HepG2 (cell line): ENCODE data around the gene SLC22A23. TPM values are rescaled to one million over a fixed set of nuclear protein-coding genes. Genes with fewer than 3 reads are reported as not detected.

ENCODE experiments used
- AKAP8 ChIP-seq: sonication (generic); formaldehyde crosslinking; IDR thresholded peaks from 2 replicates; pipeline ENCODE4 v1.5.1; 2020; ENCODE audit warnings: mild to moderate bottlenecking, missing genetic modification reagents
- ATRX ChIP-seq: sonication (generic); formaldehyde crosslinking; IDR thresholded peaks from 2 replicates; pipeline ENCODE4 v1.4.0; 2020; ENCODE audit warnings: missing genetic modification reagents, borderline replicate concordance
- FOXK1 ChIP-seq: sonication (generic); formaldehyde crosslinking; IDR thresholded peaks from 2 replicates; pipeline ENCODE4 v1.4.0; 2020; ENCODE audit warnings: low read depth, missing genetic modification reagents, borderline replicate concordance
- MNT ChIP-seq: fragments of 450-650 bp; IDR thresholded peaks from 2 replicates; pipeline ENCODE4 v1.6.1; 2016
- MTA3 ChIP-seq: sonication (generic); formaldehyde crosslinking; IDR thresholded peaks from 2 replicates; pipeline ENCODE4 v1.4.0; 2020; ENCODE audit warnings: missing genetic modification reagents
- PBX3 ChIP-seq: sonication (generic); formaldehyde crosslinking; IDR thresholded peaks from 2 replicates; pipeline ENCODE4 v1.8.1; 2023; ENCODE audit warnings: missing genetic modification reagents, inconsistent platforms, borderline replicate concordance
- PCBP2 ChIP-seq: fragments of 200-400 bp; formaldehyde crosslinking; optimal IDR thresholded peaks from 2 replicates; pipeline ENCODE3; 2018; ENCODE audit warnings: low read length, low read depth; ENCODE audit not compliant: poor library complexity, severe bottlenecking
- SATB2 ChIP-seq: sonication (generic); formaldehyde crosslinking; IDR thresholded peaks from 2 replicates; pipeline ENCODE4 v1.5.0; 2020; ENCODE audit warnings: missing genetic modification reagents
- SRF ChIP-seq: IDR thresholded peaks from 2 replicates; pipeline ENCODE4 v1.6.1; 2011; ENCODE audit warnings: mild to moderate bottlenecking, low read depth, low read length, moderate library complexity
- ZMAT3 ChIP-seq: sonication (generic); formaldehyde crosslinking; conservative IDR thresholded peaks from 2 replicates; pipeline ENCODE4 v1.7.0; 2021; ENCODE audit warnings: missing genetic modification reagents
- ZNF275 ChIP-seq: sonication (generic); formaldehyde crosslinking; IDR thresholded peaks from 2 replicates; pipeline ENCODE4 v1.8.0; 2022; ENCODE audit warnings: missing genetic modification reagents, mild to moderate bottlenecking, inconsistent platforms, borderline replicate concordance
- ZSCAN12 ChIP-seq: sonication (generic); formaldehyde crosslinking; IDR thresholded peaks from 2 replicates; pipeline ENCODE4 v1.9.0; 2021; ENCODE audit warnings: mild to moderate bottlenecking, missing genetic modification reagents
- polyA plus RNA-seq, 8 experiments: library from polyadenylated mRNA; depleted of rRNA in 3 of 8; stranded (reverse) in 7 of 8; unstranded in 1 of 8; fragments of >200 nt; fragmentation: Illumina TruSeq in 4 of 8; extraction: Trizol in 4 of 8; gene quantifications; 2 replicates each; pipeline versions ENCODE4 v1.2.1 to v1.2.3, GENCODE V29; 2011 to 2016; ENCODE audit warnings: low read depth in 4 of 8, missing spikeins in 1 of 8, mixed read lengths in 1 of 8; ENCODE audit not compliant: insufficient read depth in 1 of 8
- total RNA-seq, 5 experiments: library from RNA; depleted of rRNA; stranded (reverse); fragments of >200 nt; fragmentation: Illumina TruSeq; extraction: Trizol; gene quantifications; 2 replicates each; pipeline ENCODE4 v1.2.3, GENCODE V29; 2016; ENCODE audit warnings: low read depth in 1 of 5
- TF ChIP-seq, protein P1 (sequence below): sonication (generic); formaldehyde crosslinking; IDR thresholded peaks from 2 replicates; pipeline ENCODE4 v1.4.0; 2020; ENCODE audit warnings: missing genetic modification reagents, borderline replicate concordance
- TF ChIP-seq, protein P2 (sequence below): sonication (generic); formaldehyde crosslinking; IDR thresholded peaks from 2 replicates; pipeline ENCODE4 v1.9.0; 2021; ENCODE audit warnings: mild to moderate bottlenecking, missing genetic modification reagents

Gene SLC22A23
- total and polyA plus RNA-seq, 2 of the 13 experiments (the other 11 are each of a cell fraction or from before 2014, with no cell fraction given), result 11.8 to 17.5 TPM

- TF ChIP-seq, protein P1, sequence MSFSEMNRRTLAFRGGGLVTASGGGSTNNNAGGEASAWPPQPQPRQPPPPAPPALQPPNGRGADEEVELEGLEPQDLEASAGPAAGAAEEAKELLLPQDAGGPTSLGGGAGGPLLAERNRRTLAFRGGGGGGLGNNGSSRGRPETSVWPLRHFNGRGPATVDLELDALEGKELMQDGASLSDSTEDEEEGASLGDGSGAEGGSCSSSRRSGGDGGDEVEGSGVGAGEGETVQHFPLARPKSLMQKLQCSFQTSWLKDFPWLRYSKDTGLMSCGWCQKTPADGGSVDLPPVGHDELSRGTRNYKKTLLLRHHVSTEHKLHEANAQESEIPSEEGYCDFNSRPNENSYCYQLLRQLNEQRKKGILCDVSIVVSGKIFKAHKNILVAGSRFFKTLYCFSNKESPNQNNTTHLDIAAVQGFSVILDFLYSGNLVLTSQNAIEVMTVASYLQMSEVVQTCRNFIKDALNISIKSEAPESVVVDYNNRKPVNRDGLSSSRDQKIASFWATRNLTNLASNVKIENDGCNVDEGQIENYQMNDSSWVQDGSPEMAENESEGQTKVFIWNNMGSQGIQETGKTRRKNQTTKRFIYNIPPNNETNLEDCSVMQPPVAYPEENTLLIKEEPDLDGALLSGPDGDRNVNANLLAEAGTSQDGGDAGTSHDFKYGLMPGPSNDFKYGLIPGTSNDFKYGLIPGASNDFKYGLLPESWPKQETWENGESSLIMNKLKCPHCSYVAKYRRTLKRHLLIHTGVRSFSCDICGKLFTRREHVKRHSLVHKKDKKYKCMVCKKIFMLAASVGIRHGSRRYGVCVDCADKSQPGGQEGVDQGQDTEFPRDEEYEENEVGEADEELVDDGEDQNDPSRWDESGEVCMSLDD (CRISPR knock-in tag), result no peak
- TF ChIP-seq SATB2 (CRISPR knock-in tag) (no peak), ZSCAN12 (CRISPR knock-in tag) (no peak), ZNF275 (CRISPR knock-in tag) (no peak), SRF (no peak), MNT (no peak), PBX3 (no peak), MTA3 (CRISPR knock-in tag) (no peak), ZMAT3 (CRISPR knock-in tag) (no peak), PCBP2 (no peak), ATRX (no peak), FOXK1 (CRISPR knock-in tag) (no peak), AKAP8 (CRISPR knock-in tag) (no peak)
- TF ChIP-seq, protein P2, sequence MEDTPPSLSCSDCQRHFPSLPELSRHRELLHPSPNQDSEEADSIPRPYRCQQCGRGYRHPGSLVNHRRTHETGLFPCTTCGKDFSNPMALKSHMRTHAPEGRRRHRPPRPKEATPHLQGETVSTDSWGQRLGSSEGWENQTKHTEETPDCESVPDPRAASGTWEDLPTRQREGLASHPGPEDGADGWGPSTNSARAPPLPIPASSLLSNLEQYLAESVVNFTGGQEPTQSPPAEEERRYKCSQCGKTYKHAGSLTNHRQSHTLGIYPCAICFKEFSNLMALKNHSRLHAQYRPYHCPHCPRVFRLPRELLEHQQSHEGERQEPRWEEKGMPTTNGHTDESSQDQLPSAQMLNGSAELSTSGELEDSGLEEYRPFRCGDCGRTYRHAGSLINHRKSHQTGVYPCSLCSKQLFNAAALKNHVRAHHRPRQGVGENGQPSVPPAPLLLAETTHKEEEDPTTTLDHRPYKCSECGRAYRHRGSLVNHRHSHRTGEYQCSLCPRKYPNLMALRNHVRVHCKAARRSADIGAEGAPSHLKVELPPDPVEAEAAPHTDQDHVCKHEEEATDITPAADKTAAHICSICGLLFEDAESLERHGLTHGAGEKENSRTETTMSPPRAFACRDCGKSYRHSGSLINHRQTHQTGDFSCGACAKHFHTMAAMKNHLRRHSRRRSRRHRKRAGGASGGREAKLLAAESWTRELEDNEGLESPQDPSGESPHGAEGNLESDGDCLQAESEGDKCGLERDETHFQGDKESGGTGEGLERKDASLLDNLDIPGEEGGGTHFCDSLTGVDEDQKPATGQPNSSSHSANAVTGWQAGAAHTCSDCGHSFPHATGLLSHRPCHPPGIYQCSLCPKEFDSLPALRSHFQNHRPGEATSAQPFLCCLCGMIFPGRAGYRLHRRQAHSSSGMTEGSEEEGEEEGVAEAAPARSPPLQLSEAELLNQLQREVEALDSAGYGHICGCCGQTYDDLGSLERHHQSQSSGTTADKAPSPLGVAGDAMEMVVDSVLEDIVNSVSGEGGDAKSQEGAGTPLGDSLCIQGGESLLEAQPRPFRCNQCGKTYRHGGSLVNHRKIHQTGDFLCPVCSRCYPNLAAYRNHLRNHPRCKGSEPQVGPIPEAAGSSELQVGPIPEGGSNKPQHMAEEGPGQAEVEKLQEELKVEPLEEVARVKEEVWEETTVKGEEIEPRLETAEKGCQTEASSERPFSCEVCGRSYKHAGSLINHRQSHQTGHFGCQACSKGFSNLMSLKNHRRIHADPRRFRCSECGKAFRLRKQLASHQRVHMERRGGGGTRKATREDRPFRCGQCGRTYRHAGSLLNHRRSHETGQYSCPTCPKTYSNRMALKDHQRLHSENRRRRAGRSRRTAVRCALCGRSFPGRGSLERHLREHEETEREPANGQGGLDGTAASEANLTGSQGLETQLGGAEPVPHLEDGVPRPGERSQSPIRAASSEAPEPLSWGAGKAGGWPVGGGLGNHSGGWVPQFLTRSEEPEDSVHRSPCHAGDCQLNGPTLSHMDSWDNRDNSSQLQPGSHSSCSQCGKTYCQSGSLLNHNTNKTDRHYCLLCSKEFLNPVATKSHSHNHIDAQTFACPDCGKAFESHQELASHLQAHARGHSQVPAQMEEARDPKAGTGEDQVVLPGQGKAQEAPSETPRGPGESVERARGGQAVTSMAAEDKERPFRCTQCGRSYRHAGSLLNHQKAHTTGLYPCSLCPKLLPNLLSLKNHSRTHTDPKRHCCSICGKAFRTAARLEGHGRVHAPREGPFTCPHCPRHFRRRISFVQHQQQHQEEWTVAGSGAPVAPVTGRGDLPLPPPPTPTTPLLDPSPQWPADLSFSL (CRISPR knock-in tag), result no peak
Observed at GRCh38 chr6:3226481-3227362, 230.1 kb downstream of the SLC22A23 start (continued).
